Non-pigmented ciliary epithelial cell (primary cell): ENCODE data around the gene NFIX.
A peak's percentile ranks its signal among the peaks of the same experiment; 100 is the strongest.

ENCODE experiments used
- DNase-seq: peaks from one replicate; pipeline ENCODE4 v3.0.0-alpha.2; 2010; ENCODE audit warnings: low read depth

Gene NFIX

GRCh38 chr19:13037161-13037560 is 41.9 kb downstream of the NFIX start:
- DNase-seq: peak; percentile 64

DNA sequence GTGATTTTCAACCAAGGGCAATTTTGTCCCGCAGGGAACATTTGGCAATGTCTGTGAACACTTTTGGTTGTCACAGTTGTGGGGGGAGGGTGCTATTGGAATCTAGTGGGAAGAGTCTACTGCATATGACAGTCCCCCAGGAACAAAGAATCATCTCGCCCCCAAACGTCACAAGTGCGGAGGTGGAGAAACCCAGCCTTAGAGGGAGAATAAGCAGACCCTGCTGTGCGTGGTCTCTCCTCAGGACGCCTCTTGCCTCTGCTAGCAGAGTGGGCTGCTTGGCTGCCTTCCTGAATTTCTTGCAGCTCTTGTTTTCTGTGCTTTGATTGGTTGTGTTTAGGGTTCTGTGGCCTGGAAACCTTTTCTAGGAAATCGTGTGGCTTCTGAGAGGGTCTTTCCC is 42.5 kb downstream of the NFIX start:
- no peak for DNase-seq

GRCh38 chr19:13038306-13039210 is 43.3 kb downstream of the NFIX start:
- DNase-seq: no peak

DNA sequence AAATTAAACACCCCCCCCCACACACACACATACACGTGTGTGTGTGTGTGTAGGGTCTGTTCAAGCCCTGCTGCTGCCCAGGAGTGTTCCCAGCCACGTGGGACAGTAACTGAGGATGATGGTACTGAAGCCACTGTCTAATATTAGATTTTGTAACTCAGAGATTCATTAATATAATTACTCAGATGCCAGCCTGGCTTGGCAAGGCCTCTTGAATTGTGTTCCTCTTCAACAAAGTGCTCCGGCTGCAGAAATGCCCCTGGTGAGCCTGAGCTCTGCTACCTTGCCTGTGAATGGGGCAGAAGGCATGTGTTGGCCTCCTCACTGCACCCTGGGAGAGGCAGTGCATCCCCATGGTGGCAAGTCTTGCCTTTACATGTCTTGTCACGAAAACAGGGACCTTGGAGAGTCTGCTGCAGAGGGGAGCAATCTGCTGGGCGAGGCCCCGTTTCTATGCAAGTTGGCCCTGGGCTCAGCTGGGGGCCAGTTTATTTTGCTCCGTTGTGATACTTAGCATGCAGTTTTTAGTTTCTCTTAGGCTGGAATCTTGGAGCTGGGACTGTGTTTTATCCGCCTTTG is 44.0 kb downstream of the NFIX start:
- DNase-seq: no peak

DNA sequence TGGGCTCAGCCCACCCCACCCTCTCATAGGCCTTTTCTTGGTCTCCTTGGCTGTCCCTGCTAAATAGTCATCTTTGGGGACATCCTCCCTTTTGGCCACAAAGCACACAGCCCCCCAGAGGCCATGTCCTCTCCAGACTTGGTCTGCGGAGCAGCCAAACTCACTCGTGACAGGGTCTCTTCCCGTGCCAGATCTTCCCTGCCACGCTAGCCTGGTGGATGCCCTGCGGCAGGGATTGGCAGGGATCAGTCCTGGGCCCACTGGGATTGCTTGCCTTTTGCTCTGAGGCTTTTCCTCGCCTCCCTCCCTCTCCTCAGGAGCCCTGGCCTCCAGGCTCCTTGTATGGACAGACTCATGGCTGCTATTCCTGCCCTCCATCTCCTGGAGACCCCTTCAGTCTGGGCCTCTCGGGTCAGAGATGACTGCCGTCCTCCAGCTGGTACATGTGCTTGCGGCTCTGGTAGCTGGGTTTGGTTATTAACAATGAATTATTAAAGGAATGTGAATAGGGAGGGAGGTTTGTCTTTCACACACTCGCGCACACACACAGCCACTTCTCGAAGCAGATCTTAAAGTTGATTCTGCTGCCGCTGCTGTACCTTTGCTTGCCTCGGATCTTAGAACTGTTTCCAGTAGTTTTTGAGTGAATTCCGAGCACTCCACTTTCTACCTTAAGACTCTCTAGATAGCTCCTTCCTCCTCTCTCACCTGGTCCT is 45.1 kb downstream of the NFIX start:
- DNase-seq: no peak

- DNase-seq: no peak
Observed at GRCh38 chr19:13040948-13041292, 45.6 kb downstream of the NFIX start.

- DNase-seq: no peak
Observed at GRCh38 chr19:13042443-13043130, 47.3 kb downstream of the NFIX start.

DNA sequence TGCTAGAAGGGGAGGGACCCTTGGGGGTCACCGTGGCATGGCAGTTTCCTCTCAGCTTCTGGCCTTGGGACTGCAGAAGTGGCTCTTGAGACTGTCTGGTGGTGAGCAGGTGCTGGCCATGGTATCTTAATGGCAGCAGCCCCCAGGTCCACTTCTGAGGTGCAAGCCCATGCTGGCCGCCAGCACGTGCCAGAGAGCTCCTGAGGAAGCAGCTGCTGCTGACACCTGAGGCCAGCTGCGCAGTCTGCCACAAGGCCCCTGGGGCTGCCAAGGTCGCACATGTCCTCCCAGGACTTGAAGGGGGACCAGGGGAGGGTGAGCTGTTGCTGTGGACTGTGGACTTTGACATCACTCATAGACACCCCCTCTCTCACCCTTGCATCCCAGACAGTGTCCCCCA is 48.0 kb downstream of the NFIX start:
- no peak for DNase-seq

- no peak for DNase-seq
Observed at GRCh38 chr19:13044231-13044836, 49.1 kb downstream of the NFIX start.

- no peak for DNase-seq
Observed at GRCh38 chr19:13045812-13046211, 50.5 kb downstream of the NFIX start.

DNA sequence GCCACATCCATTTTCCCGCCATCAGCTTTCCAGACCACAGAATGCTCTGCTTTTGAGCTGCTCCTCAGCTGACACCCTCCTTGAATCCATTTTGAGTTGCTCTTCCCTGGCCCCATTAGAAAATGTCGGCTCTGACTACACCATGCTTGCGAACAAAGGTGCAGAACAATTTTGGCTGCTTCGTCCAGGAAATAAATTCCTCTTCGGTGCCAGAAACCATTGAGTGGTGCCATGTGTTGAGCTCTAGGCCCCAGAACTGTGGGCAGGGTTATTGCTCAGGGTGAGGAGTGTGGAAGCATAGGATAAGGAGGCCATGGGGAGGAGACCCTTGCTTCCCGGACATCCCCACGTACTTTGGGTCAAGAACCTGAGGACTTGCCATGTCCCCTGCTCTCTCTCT is 52.1 kb downstream of the NFIX start:
- no peak for DNase-seq

DNA sequence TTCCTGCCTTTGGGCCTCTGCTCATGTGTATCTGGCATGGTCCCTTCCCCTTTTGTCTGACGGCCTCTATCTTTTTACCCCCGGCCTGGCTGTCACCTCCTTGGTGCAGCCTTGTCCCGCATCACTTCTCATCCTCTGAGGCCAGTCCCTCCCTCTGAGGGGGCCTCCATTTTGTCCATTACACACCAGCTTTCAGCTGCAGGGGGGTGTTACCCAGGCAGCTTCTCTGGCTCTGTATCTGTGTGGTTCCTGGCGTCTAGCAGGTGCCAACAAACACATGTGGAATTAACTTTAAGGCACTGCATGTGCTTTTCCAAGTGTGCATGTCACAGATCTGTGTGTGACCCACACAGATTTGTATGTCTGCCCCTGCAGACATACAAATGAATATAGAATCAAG is 55.0 kb downstream of the NFIX start:
- DNase-seq: no peak

DNA sequence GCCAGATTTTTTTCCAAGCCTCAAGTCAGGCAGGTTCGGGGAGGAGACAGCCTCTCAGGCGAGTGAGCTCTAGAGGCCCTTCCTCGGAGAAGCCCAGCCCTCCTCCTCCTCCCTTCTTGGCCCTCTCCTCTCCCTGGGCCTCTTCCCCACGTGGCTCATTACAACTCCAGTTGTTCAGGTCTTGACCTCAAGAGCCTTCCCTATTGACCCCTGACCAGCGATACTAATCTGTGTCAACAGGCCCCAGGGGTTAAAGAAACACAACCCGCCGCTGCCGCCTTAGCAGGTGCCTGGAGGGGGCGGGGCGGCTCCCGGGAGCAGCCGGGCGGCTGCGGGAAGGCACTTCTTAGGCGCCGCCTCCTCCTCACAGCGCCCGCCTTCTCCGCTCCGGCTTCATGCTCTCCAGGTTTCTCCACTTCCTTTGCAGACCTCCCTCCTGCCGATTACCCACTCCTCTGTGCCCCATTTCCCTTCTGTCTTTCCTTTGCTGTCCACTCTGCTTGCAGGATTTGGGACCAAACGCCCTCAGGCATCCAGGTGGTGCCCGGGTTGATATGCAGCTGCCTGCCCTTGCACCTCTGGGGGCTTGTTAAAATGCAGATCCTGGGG is 56.4 kb downstream of the NFIX start:
- no peak for DNase-seq

DNA sequence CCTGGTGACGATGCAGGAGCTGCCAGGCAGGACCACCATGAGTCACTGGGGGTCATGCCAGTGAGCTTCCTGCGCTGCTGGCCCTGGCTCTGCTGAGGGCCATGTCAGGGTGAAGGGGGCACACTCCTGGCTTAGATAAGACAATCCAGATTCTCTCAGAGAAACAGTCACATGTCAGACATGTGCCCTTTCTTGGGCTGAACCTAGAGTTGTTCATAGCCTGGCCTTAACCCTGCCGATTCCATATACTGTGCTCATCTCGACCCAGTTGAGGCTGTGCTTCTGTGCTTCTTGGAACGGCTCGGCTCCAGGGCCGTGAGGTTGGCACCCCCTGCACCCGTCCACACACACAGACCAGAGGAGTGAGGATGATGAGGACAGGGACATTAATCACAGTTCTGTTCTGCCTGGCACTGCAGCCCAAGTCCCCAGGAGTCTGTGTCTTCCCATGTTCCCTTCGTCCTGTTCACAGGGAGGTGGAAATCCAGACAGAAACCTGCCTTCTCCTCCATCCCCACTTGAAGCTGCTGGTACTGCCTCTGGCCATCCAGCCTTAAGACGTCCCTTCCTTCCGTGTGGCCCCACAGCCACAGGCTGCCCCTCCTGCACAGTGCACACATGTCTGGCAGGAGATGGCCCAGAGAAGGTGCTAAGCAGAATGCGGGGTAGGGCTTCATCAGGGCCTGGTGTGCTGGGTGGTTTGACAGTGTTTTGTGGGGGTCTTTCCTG is 57.3 kb downstream of the NFIX start:
- DNase-seq: no peak

GRCh38 chr19:13053238-13053637 is 58.0 kb downstream of the NFIX start:
- no peak for DNase-seq

DNA sequence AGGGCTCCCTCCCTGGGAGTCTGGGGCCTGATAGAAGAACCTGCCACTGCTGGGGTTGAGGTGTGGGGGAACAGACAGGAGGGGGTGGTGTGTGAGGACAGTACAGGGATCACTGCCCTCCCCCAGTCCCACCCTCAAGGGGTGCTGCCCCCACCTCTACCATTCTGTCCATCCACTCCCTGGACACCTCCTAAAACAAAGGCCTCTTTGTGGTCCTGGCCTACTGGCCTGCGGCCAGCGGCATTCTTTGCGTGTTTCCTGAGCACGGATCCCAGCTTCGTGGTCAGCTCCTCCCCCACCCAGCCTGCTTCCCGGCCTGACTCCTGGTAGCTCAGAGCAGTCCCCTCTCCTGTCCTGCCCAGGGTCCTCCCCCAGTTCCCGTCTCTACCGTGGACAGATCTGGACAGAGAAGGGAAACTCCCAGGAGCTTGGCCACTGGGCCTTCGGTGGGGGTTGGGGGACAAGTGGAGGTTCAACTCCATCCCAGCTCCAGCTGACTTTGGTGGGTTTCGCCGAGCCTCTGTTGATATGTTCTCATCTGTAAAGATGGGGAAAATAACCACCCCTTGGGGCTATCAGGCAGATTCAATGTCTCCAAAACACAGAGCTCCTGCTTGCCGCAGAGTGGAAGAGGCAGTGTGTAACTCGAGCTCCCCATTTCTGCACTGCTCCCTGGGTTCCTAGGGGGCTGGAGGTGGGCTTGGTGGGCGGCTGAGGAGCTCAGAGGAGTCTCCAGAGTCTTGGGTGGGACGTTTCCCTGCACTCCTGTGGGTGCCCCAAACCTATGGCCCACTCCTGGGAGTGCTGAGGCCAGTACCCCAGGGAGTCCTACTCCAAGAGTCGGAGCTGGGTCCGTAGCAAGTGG is 58.7 kb downstream of the NFIX start:
- DNase-seq: peak; percentile 78

DNA sequence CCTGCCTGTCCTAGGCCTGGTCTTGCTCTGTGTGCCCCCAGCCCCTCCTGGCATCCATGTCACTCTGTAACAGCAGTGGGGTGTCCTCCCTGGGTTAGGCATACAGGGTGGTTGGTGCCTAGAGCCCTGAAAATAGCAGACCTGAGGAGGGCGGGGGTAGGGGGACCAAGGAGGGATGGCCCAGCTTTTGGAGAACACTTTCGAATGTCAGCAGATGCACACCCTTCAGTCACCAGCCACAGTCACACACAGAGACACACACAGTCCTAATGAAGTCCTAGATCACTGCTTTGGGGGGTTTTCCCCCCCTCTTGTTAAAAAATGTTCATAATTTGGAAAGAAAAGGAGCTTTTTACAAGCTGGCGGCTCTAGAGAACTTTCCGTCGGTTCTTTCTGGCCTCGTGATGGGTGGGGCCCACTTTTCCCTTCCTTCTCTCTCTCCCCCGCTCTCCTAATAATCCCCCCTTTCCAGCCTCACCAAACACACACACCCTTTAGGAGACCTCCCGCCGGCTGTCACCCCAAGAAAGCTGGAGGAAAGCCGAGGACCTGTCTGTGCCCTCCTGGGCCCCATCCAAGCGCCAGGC is 59.4 kb downstream of the NFIX start:
- DNase-seq: no peak

DNA sequence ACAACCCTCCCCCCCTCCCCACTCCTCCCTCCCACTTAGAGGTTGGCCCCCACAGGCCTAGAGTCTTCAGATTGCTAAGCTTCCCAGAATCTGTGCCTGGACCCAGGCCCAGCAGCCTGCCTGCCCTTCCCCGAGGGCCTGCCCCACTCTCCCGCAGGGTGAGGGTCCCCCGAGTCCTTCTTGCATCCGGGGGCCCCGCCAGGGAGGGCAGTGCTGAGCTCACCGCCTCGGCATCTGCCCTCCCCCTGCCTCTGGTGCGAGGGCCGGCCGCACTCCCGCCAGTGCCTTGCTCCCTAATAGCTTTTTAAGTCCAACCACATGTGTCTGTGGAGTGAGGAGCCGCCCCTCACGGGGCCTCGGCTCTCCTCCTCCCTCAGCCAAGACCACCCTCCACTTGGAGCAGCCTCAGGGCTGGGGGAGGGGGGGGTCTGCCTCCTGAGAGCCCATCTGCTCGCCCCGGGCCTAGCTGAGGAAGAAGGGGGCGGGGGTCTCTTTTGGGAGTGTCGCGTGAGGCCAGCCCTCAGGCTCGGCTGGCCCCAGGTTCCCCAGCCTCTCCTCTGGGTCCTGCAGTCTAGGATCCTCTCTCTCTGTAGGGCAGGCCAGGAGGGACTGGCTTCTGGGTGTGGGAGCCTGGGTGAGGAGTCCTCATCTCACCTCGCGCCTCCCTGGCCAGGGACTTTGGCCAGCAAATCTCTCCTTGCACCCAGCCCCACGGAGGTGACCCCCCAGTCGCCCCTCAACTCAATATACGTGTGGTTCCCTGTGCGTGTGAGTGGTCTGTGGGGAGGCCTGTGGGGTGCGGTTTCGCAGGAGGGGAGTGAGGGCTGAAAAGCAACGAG is 60.2 kb downstream of the NFIX start:
- DNase-seq: no peak
